OCI-LY7 (cell line): ENCODE measurements around the gene FMN1.

Experiments
- CTCF ChIP-seq: fragments of 200-600 bp; sonication (generic); conservative IDR thresholded peaks from 2 replicates; pipeline ENCODE4 v1.5.1; 2014; ENCODE audit warnings: mild to moderate bottlenecking, antibody characterized with exemption, low read length, moderate library complexity, mixed read lengths
- EZH2phosphoT487 ChIP-seq: fragments of 200-600 bp; sonication (generic); IDR thresholded peaks from 2 replicates; pipeline ENCODE4 v1.6.1; 2018; ENCODE audit warnings: low read depth, borderline replicate concordance, mild to moderate bottlenecking, mixed run types, antibody characterized with exemption, low read length, moderate library complexity, mixed read lengths

GRCh38 chr15:32736701-32737061, 457.8 kb downstream of the FMN1 start:
- TF ChIP-seq CTCF (no peak), EZH2phosphoT487 (no peak)
